Lung (tissue), 12 donors: ENCODE data around the gene C9orf152. TPM values are rescaled to one million over a fixed set of nuclear protein-coding genes. Genes with fewer than 3 reads are reported as not detected.

Experiments
- ATAC-seq: fragments of 200-7000 bp; cut with Tn5 transposase; one replicate; pipeline ENCODE4 v1.9.1; 2020; ENCODE audit warnings: moderate number of reproducible peaks; ENCODE audit not compliant: insufficient read depth, low FRiP score
- DNase-seq, 3 donors: peaks; one replicate each; pipeline ENCODE4 v3.0.0-alpha.2; 2013 to 2017
- H3K27ac ChIP-seq, 2 donors: one replicate each; pipeline ENCODE4 v1.5.1; 2013; ENCODE audit warnings: mild to moderate bottlenecking in 2 of 2, moderate library complexity in 2 of 2, control low read depth in 1 of 2, inconsistent platforms in 1 of 2, low read depth in 1 of 2, low read length in 1 of 2
- H3K27me3 ChIP-seq, 3 donors: one replicate each; pipeline ENCODE4 v1.5.1; 2013; ENCODE audit warnings: low read length in 2 of 3; ENCODE audit not compliant: control insufficient read depth in 3 of 3, insufficient read depth in 3 of 3
- H3K36me3 ChIP-seq, 4 donors: one replicate each; pipeline ENCODE4 v1.5.1; 2013; ENCODE audit warnings: low read length in 4 of 4, mild to moderate bottlenecking in 1 of 4, moderate library complexity in 1 of 4; ENCODE audit not compliant: control insufficient read depth in 4 of 4, insufficient read depth in 4 of 4
- H3K4me1 ChIP-seq, 5 donors: one replicate each; pipeline ENCODE4 v1.5.1; 2013; ENCODE audit warnings: low read length in 5 of 5, mild to moderate bottlenecking in 2 of 5, moderate library complexity in 1 of 5; ENCODE audit not compliant: control insufficient read depth in 5 of 5, insufficient read depth in 5 of 5
- H3K4me3 ChIP-seq: one replicate; pipeline ENCODE4 v1.5.1; 2013; ENCODE audit warnings: mild to moderate bottlenecking, control low read depth, moderate library complexity
- H3K9ac ChIP-seq, 2 donors: one replicate each; pipeline ENCODE4 v1.5.1; 2013; ENCODE audit warnings: low read length in 2 of 2, control low read depth in 1 of 2; ENCODE audit not compliant: insufficient read depth in 1 of 2
- H3K9me3 ChIP-seq, 4 donors: one replicate each; pipeline ENCODE4 v1.5.1; 2013; ENCODE audit warnings: low read length in 3 of 4, mild to moderate bottlenecking in 1 of 4, moderate library complexity in 1 of 4; ENCODE audit not compliant: control insufficient read depth in 4 of 4, insufficient read depth in 3 of 4
- WGBS, 2 donors: extraction: QIAGEN DNeasy Blood & Tissue Kit; methylation state at CpG; one replicate each; pipeline ENCODE4 v1.1.7; 2013; 5-methylcytosine and 5-hydroxymethylcytosine counted together
- polyA plus RNA-seq, 2 donors: library from polyadenylated mRNA; stranded (reverse); fragments of 200-250 nt; gene quantifications; one replicate each; pipeline ENCODE4 v1.2.1, GENCODE V29; 2013
- total RNA-seq, 2 donors: library from RNA; depleted of rRNA in 1 of 2; stranded (reverse); fragments of >200 nt in 1 of 2; gene quantifications; one replicate each; pipeline ENCODE4 v1.2.1, GENCODE V29; 2014 to 2021
- TF ChIP-seq, protein P1 (sequence below): IDR thresholded peaks from 2 replicates; pipeline ENCODE4 v1.5.1; 2012; ENCODE audit warnings: mild to moderate bottlenecking; ENCODE audit errors: control extremely low read depth, extremely low read depth
- donor health status: control.
- donor health status: control.
- donor health status: Bipolar disorder and iron deficiency.
- donor health status: healthy.
- donor health status: DM: yes; HTN: yes; CAD: no.

The C9orf152 gene
- total and polyA plus RNA-seq, 4 donors = 4.2 to 16.8 (median 11.2) TPM

DNA sequence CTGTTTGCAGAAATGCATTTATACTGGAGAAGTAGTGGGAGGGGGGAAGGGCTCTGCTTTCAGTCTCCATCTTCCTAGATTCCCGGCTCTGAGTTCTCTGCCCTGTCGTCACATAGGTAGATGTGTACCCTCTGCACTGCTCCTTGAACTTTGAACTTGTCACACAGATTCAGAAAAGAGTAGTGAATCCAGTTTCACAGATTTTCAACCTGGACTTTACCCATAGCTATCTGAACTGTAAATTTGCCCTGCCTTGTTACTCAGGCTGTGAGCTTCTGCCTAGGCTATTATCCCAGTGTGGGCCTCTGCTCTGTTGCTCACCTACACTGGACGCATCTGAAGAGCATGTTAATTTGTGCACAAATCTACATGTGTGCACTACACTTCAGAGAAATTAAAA lies 12.8 kb upstream of the C9orf152 start:
- DNase-seq (no peak), ATAC-seq (no peak)
- Histone ChIP-seq H3K36me3 (no peaks in the 10 kb centered on the region), H3K9me3 (no peaks in the 10 kb centered on the region), H3K4me1 (peaks cover 0 to 7% (median under 1%) of the 10 kb centered on the region in 5 donors), H3K4me3 (no peak overlapping the region), H3K27me3 (no peaks in the 10 kb centered on the region), H3K9ac (no peak overlapping the region), H3K27ac (no peak overlapping the region)
- WGBS, 2 donors = 92 to 97% methylated on average over 3 of the region's 3 CpGs
- TF ChIP-seq, protein P1, sequence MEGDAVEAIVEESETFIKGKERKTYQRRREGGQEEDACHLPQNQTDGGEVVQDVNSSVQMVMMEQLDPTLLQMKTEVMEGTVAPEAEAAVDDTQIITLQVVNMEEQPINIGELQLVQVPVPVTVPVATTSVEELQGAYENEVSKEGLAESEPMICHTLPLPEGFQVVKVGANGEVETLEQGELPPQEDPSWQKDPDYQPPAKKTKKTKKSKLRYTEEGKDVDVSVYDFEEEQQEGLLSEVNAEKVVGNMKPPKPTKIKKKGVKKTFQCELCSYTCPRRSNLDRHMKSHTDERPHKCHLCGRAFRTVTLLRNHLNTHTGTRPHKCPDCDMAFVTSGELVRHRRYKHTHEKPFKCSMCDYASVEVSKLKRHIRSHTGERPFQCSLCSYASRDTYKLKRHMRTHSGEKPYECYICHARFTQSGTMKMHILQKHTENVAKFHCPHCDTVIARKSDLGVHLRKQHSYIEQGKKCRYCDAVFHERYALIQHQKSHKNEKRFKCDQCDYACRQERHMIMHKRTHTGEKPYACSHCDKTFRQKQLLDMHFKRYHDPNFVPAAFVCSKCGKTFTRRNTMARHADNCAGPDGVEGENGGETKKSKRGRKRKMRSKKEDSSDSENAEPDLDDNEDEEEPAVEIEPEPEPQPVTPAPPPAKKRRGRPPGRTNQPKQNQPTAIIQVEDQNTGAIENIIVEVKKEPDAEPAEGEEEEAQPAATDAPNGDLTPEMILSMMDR = no peak

DNA sequence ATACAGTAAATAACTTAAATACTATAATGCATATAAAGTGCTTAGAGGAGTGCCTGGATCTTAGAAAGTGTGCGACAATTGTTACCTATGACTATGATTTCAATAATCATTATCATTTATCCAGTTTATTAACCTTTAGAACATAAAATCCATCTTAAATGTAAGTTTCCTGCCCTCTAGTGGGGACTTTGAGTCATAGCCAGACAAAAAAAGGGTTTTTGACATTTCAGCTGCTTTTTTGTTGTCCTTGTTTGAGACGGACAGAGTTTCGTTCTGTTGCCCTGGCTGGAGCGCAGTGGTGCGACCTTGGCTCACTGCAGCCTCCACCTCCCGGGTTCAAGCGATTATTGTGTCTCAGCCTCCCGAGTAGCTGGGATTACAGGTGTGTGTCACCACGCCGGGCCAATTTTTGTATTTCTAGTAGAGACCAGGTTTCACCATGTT lies 9.7 kb upstream of the C9orf152 start:
- Histone ChIP-seq H3K27ac (no peak overlapping the region), H3K27me3 (no peaks in the 10 kb centered on the region), H3K36me3 (no peaks in the 10 kb centered on the region), H3K4me1 (peaks cover 0 to 13% (median 2%) of the 10 kb centered on the region in 5 donors), H3K9ac (no peak overlapping the region), H3K9me3 (no peaks in the 10 kb centered on the region), H3K4me3 (no peak overlapping the region)
- DNase-seq (peak in 2 of 3 donors; percentile 55 to 71), ATAC-seq (peak; percentile 51)
- TF ChIP-seq, protein P1 = peak; percentile 41
- WGBS, 2 donors = 29 to 34% methylated on average over 10 of the region's 10 CpGs

DNA sequence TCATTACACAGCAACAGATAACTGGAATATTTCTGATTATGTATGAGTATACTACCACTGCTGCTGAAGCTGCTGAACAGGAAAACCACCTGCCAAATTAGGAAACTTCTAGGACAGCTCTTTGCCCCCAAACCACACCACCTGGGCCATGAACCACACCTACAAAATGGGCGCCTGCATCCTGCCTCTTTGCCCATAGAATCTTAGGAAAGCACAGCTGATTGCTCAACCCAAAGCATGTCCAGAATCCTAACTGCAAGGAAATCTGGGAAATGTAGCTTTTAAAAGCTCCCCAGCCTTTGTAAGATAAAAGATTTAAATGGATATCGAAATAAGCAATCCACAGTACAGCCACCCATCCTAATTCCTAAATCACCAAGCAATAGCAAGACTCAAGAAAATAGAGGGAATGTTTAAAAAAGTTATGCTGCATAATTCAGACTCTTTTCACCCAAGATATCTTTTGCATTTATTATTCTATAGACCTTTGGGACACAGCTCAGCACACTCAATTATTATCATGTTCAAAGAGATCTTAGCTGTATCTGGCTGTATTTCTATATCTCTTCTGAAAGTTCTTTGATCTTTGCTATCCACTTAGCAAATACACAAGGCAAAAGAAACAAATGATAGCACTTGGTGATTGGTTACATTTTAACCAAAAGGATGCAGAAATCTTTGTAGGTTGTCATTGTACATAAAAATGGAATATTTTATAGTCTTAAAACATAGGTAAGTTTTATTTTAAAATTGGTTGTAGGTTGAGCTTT lies 6.8 kb upstream of the C9orf152 start:
- Histone ChIP-seq H3K9me3 (no peaks in the 10 kb centered on the region), H3K36me3 (no peaks in the 10 kb centered on the region), H3K4me3 (no peak overlapping the region), H3K9ac (no peak overlapping the region), H3K27me3 (no peaks in the 10 kb centered on the region), H3K27ac (no peak overlapping the region), H3K4me1 (peaks cover 0 to 13% (median 2%) of the 10 kb centered on the region in 5 donors)
- ATAC-seq (no peak), DNase-seq (no peak)
- TF ChIP-seq, protein P1 = no peak
- 71 to 73% methylated on average over 2 of the region's 2 CpGs for WGBS, 2 donors

DNA sequence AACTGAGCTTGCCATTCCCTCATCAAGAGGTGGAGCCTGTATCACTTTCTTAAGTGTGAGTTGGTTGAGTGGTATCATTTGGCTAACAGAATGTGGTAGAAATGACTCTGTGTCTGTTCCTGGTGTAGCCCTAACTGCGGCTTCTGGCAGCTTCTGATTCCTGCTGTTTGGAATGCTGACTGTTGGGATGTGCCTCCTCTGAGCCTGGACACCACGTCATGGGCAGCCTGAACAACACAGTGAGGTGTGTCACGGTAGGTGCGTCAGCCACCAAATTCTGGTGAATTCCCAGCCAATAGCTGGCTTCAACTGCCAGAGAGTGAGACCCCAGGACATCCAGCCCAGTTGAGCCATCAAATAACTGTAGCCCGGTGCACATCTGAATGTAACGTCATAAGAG lies 6.1 kb upstream of the C9orf152 start:
- no peak overlapping the region for H3K27ac ChIP-seq
- TF ChIP-seq, protein P1 = no peak
- H3K9ac ChIP-seq = no peak overlapping the region
- ATAC-seq (no peak), DNase-seq (no peak)
- no peaks in the 10 kb centered on the region for H3K9me3 ChIP-seq
- no peaks in the 10 kb centered on the region for H3K36me3 ChIP-seq
- peaks cover 0 to 13% (median 2%) of the 10 kb centered on the region in 5 donors for H3K4me1 ChIP-seq
- no peaks in the 10 kb centered on the region for H3K27me3 ChIP-seq
- WGBS, 2 donors = 91 to 94% methylated on average over 6 of the region's 6 CpGs
- H3K4me3 ChIP-seq = no peak overlapping the region
